Fibroblast of lung (primary cell): ENCODE results near the gene MGAT3. TPM values are rescaled to one million over a fixed set of nuclear protein-coding genes. Genes with fewer than 3 reads are reported as not detected.
A peak's percentile ranks its signal among the peaks of the same experiment; 100 is the strongest.

Experiments used
- DNase-seq, 2 donors: peaks; one replicate each; pipeline versions ENCODE4 v3.0.0 to v3.0.0-alpha.2; 2010; ENCODE audit warnings: low read depth in 2 of 2
- H2AFZ ChIP-seq: 2 replicates; pipeline ENCODE4 v1.5.1; 2012; ENCODE audit warnings: low read length, control low read depth, inconsistent platforms
- H3K27ac ChIP-seq: 2 replicates; pipeline ENCODE4 v1.5.1; 2011; ENCODE audit warnings: low read length, control low read depth; ENCODE audit not compliant: insufficient read depth
- H3K27me3 ChIP-seq: 2 replicates; pipeline ENCODE4 v1.5.1; 2011; ENCODE audit warnings: mild to moderate bottlenecking, low read length; ENCODE audit not compliant: control insufficient read depth, insufficient read depth
- H3K36me3 ChIP-seq: 2 replicates; pipeline ENCODE4 v1.5.1; 2011; ENCODE audit warnings: low read length; ENCODE audit not compliant: control insufficient read depth, insufficient read depth
- H3K4me1 ChIP-seq: 2 replicates; pipeline ENCODE4 v1.5.1; 2011; ENCODE audit warnings: low read length; ENCODE audit not compliant: control insufficient read depth, insufficient read depth; ENCODE audit errors: extremely low read depth
- H3K4me2 ChIP-seq: 2 replicates; pipeline ENCODE4 v1.5.1; 2011; ENCODE audit warnings: low read length, control low read depth; ENCODE audit not compliant: insufficient read depth; ENCODE audit errors: extremely low read depth
- H3K4me3 ChIP-seq, 4 experiments: fragments of 200-600 bp in 1 of 4; sonication (generic) in 1 of 4; replicated peaks in 1 of 4; 2 replicates each; pipeline ENCODE4 v1.5.1; 2011 to 2016; ENCODE audit warnings: low read length in 4 of 4, low read depth in 3 of 4, mild to moderate bottlenecking in 3 of 4, control low read depth in 2 of 4, inconsistent platforms in 1 of 4, mixed read lengths in 1 of 4; ENCODE audit not compliant: insufficient read depth in 1 of 4; ENCODE audit errors: control extremely low read depth in 1 of 4
- H3K79me2 ChIP-seq: 2 replicates; pipeline ENCODE4 v1.5.1; 2012; ENCODE audit warnings: mild to moderate bottlenecking, low read length, inconsistent platforms; ENCODE audit not compliant: control insufficient read depth, insufficient read depth
- H3K9ac ChIP-seq: 2 replicates; pipeline ENCODE4 v1.5.1; 2011; ENCODE audit warnings: mild to moderate bottlenecking, low read length, control low read depth; ENCODE audit not compliant: insufficient read depth
- H3K9me3 ChIP-seq: 2 replicates; pipeline ENCODE4 v1.5.1; 2012; ENCODE audit warnings: low read depth, low read length; ENCODE audit not compliant: control insufficient read depth, insufficient read depth
- H4K20me1 ChIP-seq: 2 replicates; pipeline ENCODE4 v1.5.1; 2011; ENCODE audit warnings: low read length; ENCODE audit not compliant: control insufficient read depth, insufficient read depth; ENCODE audit errors: extremely low read depth
- EZH2 ChIP-seq: IDR thresholded peaks from 2 replicates; pipeline ENCODE4 v1.5.1; 2012; ENCODE audit warnings: low read length, control low read depth, mild to moderate bottlenecking; ENCODE audit errors: missing control alignments
- polyA plus RNA-seq, 2 donors: library from polyadenylated mRNA; depleted of rRNA in 1 of 2; stranded (reverse) in 1 of 2; unstranded in 1 of 2; fragments of >200 nt; gene quantifications; 2 replicates each; pipeline ENCODE4 v1.2.1, GENCODE V29; 2011 to 2012; ENCODE audit warnings: missing spikeins in 1 of 2
- total RNA-seq: library from RNA; depleted of rRNA; stranded (reverse); fragments of >200 nt; gene quantifications from 2 replicates; pipeline ENCODE4 v1.2.1, GENCODE V29; 2014
- TF ChIP-seq, protein P1 (sequence below), 2 donors: IDR thresholded peaks in 1 of 2; conservative IDR thresholded peaks in 1 of 2; 1 replicate in 1 of 2; 2 replicates in 1 of 2; pipeline ENCODE4 v1.5.1; 2011 to 2012; ENCODE audit warnings: low read length in 2 of 2, control low read depth in 1 of 2, inconsistent platforms in 1 of 2, low read depth in 1 of 2, mild to moderate bottlenecking in 1 of 2

MGAT3 gene
- total and polyA plus RNA-seq, 2 donors (not counting 1 experiment from before 2014, with no cell fraction given): 0.09 TPM; not detected in 1

DNA sequence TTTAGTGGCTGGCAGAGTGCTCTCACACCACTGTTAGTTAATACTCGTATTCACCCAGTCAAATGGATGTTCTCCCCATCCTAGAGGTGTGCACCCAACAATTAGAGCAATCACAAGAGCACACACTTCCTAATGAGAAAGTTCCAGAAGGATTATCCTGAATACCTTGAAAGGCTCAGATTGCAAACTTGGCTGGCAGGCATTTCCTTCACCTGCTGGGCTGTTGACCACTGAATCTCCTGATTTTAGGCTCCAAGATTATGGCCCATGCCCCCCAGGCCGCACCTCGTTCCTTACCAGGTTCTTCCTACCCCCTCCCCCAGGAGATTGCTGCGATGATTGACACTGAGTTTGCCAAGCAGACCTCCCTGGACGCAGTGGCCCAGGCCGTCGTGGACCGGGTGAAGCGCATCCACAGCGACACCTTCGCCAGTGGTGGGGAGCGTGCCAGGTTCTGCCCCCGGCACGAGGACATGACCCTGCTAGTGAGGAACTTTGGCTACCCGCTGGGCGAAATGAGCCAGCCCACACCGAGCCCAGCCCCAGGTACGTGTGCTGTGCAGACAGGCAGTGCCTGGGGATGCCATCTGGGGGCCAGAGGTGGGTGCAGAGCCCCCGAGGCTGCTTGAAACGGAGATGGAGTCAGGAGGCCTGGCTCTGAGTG lies 30.3 kb upstream of the MGAT3 start:
- DNase-seq: no peak
- H3K36me3 ChIP-seq: peaks cover 14% of the 10 kb centered on the region
- no peak for TF ChIP-seq EZH2
- TF ChIP-seq, protein P1, sequence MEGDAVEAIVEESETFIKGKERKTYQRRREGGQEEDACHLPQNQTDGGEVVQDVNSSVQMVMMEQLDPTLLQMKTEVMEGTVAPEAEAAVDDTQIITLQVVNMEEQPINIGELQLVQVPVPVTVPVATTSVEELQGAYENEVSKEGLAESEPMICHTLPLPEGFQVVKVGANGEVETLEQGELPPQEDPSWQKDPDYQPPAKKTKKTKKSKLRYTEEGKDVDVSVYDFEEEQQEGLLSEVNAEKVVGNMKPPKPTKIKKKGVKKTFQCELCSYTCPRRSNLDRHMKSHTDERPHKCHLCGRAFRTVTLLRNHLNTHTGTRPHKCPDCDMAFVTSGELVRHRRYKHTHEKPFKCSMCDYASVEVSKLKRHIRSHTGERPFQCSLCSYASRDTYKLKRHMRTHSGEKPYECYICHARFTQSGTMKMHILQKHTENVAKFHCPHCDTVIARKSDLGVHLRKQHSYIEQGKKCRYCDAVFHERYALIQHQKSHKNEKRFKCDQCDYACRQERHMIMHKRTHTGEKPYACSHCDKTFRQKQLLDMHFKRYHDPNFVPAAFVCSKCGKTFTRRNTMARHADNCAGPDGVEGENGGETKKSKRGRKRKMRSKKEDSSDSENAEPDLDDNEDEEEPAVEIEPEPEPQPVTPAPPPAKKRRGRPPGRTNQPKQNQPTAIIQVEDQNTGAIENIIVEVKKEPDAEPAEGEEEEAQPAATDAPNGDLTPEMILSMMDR (conservative IDR thresholded peaks at IDR 0.05 in 1 of 2, IDR thresholded peaks at IDR 0.05 in 1 of 2; ENCODE audit: low read depth in 1 of 2, low read length in 2 of 2): no peak
- H3K4me3 ChIP-seq: no peak overlapping the region
- H3K4me2 ChIP-seq: no peak overlapping the region
- no peak overlapping the region for H3K27ac ChIP-seq
- no peaks in the 10 kb centered on the region for H3K9me3 ChIP-seq
- H3K79me2 ChIP-seq: no peaks in the 10 kb centered on the region
- H3K9ac ChIP-seq: no peak overlapping the region
- H3K4me1 ChIP-seq: peaks cover 5% of the 10 kb centered on the region
- no peak overlapping the region for H2AFZ ChIP-seq
- H4K20me1 ChIP-seq: no peaks in the 10 kb centered on the region
- no peaks in the 10 kb centered on the region for H3K27me3 ChIP-seq

DNA sequence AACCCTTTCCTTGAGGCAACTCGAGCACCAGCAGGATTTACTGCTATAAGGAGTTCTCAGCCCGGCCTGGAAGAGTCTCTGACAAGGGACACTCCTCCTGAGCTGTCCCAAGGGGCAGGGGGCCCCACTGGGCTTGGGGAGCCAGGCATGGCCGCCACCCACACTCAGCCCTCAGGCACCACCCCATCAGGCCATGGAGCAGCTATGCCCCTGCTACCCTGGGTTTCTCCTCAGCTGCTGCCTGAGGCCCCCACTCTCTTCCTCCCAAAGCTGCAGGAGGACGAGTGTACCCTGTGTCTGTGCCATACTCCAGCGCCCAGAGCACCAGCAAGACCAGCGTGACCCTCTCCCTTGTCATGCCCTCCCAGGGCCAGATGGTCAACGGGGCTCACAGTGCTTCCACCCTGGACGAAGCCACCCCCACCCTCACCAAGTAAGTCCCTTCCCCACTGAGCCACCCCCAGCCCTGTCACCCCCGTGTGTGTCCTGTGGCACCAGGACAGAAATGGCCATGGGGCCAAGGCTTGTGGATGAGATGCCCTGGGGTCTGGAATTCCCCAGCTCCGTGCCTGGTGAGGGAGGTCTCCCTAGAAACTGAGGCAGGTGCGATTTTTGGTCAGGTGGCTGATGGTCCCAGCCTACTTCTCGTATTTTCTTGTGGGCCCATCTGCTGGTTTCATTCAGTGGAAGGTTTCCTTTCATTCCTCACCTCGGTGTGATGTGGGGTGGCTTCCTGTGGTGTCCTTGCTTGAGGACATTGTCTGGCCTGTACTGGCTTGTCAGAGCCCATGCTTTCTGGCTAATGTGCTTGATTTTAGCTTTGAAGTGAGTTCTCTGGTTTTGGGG lies 28.8 kb upstream of the MGAT3 start:
- H3K4me2 ChIP-seq: no peak overlapping the region
- DNase-seq: no peak
- H3K4me3 ChIP-seq: no peak overlapping the region
- H3K27ac ChIP-seq: no peak overlapping the region
- no peaks in the 10 kb centered on the region for H3K27me3 ChIP-seq
- H3K79me2 ChIP-seq: no peaks in the 10 kb centered on the region
- H3K9ac ChIP-seq: no peak overlapping the region
- H2AFZ ChIP-seq: no peak overlapping the region
- H4K20me1 ChIP-seq: no peaks in the 10 kb centered on the region
- peaks cover 10% of the 10 kb centered on the region for H3K4me1 ChIP-seq
- TF ChIP-seq EZH2: no peak
- TF ChIP-seq, protein P1 (conservative IDR thresholded peaks at IDR 0.05 in 1 of 2, IDR thresholded peaks at IDR 0.05 in 1 of 2; ENCODE audit: low read depth in 1 of 2, low read length in 2 of 2): no peak
- H3K36me3 ChIP-seq: peaks cover 9% of the 10 kb centered on the region
- H3K9me3 ChIP-seq: no peaks in the 10 kb centered on the region

DNA sequence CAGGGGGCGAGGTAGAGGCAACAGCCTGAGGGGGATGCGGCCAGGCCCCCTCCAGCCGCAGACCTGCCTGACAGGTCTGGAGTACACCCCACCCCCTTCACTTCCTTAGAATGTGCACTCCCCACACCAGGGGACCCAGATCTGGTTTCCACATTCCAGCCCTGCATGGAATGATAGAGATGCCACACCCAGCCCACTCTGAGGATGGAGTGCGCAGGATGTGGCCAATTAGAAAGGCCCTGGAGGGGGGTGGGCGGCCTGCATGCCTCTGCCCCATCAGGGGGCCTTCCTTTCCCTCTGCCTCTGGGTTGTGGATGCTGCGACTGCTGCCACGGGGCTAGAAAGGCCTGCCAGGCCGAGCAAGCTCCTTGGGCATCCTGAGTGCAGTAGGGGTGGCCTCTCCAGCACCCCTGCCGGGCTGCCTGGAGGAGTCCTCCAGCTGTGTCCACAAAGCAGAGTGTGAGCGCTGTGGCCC lies 28.2 kb upstream of the MGAT3 start:
- TF ChIP-seq, protein P1 (conservative IDR thresholded peaks at IDR 0.05 in 1 of 2, IDR thresholded peaks at IDR 0.05 in 1 of 2; ENCODE audit: low read depth in 1 of 2, low read length in 2 of 2): no peak
- no peak for TF ChIP-seq EZH2
- DNase-seq: peak in 1 of 2 donors; percentile 39
- Histone ChIP-seq H3K4me3 (no peak overlapping the region), H3K27ac (no peak overlapping the region), H3K4me1 (peaks cover 10% of the 10 kb centered on the region), H3K9me3 (no peaks in the 10 kb centered on the region), H2AFZ (no peak overlapping the region), H3K79me2 (no peaks in the 10 kb centered on the region), H3K4me2 (no peak overlapping the region), H3K36me3 (peaks cover 10% of the 10 kb centered on the region), H3K27me3 (no peaks in the 10 kb centered on the region), H3K9ac (no peak overlapping the region), H4K20me1 (no peaks in the 10 kb centered on the region)
